ENCODE measurements around the gene LALBA.
"Not testable (repeated sequence)": the region's sequence is repeated elsewhere in the genome, so short reads cannot be mapped to it uniquely, and the experiment has no call there.

LALBA gene

DNA sequence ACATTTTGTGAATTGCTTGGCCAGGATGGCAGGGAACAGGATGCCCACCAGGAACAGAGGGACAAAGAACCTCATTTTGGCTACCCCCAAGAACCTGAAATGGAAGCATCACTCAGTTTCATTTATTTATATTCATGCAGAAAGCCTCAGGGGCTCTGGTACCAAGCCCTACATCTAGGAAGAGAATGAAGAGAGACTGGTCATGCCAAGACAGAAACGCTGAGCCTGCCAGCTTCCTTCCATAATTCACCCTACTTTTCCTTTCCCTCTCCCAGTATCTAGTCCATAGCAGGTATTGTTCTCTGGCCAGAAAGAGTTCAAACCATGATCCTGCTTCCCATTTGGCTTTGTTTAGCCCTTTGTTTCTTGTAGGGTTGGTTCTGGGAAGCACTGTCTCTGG lies at the start of gene LALBA:
Gene LALBA (minus strand): TSS at position 101 of the 400 bp plus-strand sequence. CDS start 26 bp downstream, at position 75.
- DNase-seq (ENCODE audit: low read depth) = no peak

DNA sequence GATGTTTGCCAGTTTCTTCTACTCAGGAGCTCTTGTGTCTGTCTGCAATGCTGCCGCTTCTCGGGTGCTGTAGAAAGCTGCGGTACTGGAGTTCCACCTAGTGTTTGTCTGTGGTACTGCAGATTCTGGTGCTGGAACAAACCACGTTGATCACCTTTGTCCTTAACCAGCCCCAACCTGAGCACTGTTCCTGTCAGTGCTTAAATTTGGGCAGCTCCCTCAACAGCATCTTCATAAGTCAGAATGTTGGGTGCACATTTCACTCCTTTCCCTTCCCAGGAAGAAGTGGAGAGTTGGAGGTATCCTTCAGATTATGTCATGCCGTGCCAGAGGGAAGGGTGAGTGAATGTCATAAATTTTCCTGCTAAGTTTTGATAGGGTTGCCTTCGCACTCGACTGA lies 48.7 kb upstream of the LALBA start:
- DNase-seq (ENCODE audit: low read depth) = peak; percentile 35

DNA sequence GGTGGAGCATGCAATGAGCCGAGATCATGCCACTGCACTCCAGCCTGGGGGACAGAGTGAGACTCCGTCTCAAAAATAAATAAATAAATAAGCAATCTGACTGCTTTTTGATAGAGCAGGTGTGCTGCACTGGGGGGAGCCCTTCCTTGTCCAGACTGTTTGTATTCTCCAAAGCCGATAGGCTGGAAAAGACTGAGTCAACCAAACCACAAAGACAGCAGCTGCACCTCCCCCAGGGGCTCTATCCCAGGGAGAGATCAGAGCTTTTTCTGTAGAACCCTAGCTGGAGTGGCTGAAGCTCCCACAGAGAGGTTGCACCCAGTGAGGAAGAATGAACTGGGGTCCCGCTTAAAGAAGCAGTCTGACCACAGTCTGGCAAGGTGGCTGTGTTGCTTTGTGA lies 45.8 kb upstream of the LALBA start:
- no peak for DNase-seq (ENCODE audit: low read depth)

- no peak for DNase-seq (ENCODE audit: low read depth)
Observed at GRCh38 chr12:48613321-48613720, 43.5 kb upstream of the LALBA start.

- DNase-seq (ENCODE audit: low read depth) = no peak
Observed at GRCh38 chr12:48602192-48602989, 32.5 kb upstream of the LALBA start.

DNA sequence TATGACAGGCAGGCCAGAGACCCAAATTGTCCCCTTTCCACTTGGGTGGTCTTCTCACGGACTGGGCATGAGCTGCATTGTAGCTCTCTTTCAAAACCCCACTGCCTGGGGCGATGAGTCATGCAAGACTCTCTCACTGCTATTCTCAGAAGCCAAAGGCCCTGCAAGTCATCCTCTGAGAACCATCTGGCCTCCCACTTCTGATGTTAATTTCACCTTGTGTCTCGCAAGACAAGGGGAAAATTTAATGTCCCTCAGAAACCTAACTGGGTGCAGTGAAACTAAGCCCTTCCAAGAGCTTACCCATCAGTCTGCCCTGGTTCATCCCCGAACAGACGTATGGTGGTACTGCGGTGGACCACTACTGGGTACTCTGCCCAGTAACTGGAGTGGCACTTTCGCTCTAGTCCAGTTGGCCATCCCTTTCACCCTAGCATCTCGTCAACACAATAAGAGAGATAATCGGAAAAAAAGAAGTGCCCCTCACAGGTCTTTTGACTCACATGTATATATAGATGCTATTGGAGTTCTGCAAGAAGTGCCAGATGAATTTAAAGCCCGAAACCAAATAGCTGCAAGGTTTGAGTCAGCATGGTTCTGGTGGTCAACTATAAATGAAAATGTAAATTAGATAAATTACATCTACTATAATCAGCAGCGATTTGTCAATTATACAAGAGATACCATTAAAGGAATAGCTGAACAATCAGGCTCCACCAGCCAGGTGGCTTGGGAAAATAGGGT lies 31.3 kb upstream of the LALBA start:
- DNase-seq (ENCODE audit: low read depth) = peak; percentile 10

DNA sequence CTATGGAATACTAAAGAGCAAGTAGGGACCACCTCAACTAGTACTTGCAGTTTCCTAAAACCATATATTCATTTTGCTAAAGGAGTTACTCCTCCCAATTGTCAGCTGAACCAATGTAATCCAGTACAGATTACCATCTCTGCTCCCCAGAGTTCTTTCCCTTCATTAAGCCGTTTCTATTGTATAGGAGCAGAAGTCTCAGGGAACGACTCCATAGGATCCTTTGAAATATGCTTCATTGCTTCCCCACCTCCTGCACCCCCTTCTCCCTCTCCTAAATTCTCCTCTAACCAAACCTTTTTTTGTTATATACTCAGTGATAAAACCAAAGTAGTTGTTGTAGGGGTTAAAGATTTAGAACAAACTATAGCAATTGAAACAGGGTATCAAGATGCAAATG lies 30.7 kb upstream of the LALBA start:
- no peak for DNase-seq (ENCODE audit: low read depth)

DNA sequence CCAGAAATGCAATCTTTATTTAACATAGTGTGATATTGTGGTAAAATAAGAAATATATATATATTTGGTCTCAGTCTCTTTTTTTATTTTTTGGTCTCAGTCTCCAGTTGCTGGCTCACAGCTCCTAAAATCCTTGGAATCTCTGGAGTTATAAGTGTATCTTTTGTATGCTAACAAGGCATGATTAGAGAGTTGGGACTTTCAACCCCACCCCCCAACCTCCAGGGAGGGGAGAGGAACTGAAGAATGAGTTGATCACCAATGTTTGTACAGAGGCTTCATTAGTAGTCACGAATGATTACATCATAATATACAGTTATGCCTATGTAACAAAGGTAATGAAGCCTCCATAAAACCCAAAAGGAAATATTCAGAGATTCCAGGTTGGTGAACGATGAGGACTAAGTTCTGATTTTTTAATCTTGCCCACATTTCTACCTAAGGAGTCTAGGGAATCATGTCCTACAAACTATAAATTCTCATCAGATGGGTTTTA lies 22.8 kb upstream of the LALBA start:
- DNase-seq (ENCODE audit: low read depth) = no peak

- no peak for DNase-seq (ENCODE audit: low read depth)
Observed at GRCh38 chr12:48586361-48586760, 16.5 kb upstream of the LALBA start.

GRCh38 chr12:48583728-48584127 lies 13.9 kb upstream of the LALBA start:
- DNase-seq (ENCODE audit: low read depth) = no peak

DNA sequence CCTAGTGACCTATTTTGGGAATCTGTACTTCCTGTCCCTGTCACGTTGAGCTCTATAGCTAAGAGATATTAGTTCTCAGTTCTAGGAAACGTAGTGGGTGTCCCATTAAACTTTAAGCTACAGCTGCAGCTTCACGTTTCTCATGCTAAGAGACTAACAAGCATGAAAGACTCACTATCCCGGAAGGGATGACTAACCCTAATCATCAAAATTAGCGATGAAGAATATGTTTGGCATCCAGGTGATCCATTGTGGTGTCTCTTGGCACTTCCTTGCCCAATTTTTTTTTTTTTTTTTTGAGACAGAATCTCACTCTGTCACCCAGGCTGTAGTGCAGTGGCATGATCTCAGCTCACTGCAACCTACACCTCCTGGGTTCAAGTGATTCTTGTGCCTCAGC lies 11.0 kb upstream of the LALBA start:
- no peak for DNase-seq (ENCODE audit: low read depth)

- DNase-seq (ENCODE audit: low read depth) = no peak
Observed at GRCh38 chr12:48572326-48572725, 2.5 kb upstream of the LALBA start.

DNA sequence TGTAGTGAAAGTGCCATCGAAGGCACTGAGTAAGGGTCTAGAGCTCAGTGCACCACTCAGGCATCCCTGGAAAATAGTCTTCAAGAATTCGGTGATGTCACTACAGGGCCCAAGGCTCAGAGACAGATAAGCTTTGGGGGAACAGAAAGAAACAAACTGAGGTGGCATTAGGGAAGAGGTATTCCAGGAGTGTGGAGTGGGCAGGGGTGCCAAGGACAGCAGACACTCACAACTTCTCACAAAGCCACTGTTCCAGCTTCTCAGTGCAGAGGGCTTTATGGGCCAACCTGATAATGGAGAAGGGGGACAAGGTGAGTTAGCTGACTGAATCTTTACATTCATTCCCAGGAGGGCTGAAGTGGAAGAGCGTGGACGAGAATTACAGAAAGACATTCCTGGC lies 2.1 kb downstream of the LALBA start:
- DNase-seq (ENCODE audit: low read depth) = no peak

GRCh38 chr12:48557919-48558318 lies 11.9 kb downstream of the LALBA start:
- no peak for DNase-seq (ENCODE audit: low read depth)

GRCh38 chr12:48556631-48557030 lies 13.2 kb downstream of the LALBA start:
- no peak for DNase-seq (ENCODE audit: low read depth)

DNA sequence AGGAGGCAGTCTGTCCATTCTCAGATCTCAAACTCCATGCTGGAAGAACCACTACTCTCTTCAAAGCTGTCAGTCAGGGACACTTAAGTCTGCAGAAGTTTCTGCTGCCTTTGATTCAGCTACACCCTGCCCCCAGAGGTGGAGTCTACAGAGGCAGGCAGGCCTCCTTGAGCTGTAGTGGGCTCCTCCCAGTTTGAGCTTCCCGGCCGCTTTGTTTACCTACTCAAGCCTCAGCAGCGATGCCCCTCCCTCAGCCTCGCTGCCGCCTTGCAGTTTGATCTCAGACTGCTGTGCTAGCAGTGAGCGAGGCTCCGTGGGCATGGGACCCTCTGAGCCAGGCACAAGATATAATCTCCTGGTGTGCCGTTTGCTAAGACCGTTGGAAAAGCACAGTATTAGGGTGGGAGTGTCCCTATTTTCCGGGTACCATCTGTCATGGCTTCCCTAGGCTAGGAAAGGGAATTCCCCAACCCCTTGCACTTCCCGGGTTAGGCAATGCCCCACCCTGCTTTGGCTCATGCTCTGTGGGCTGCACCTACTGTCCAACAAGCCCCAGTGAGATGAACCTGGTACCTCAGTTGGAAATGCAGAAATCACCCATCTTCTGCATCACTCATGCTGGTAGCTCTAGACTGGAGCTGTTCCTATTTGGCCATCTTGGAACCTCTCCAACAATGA lies 16.0 kb downstream of the LALBA start:
- not testable (repeated sequence) for DNase-seq (ENCODE audit: low read depth)

DNA sequence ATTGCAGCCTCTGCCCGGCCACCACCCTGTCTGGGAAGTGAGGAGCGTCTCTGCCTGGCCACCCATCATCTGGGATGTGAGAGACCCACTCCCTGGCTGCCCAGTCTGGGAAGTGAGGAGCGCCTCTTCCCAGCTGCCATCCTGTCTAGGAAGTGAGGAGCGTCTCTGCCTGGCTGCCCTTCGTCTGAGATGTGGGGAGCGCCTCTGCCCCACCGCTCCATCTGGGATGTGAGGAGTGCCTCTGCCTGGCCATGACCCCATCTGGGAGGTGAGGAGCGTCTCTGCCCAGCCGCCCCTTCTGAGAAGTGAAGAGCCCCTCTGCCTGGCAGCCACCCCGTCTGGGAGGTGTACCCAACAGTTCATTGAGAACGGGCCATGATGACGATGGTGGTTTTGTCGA lies 18.2 kb downstream of the LALBA start:
- DNase-seq (ENCODE audit: low read depth) = not testable (repeated sequence)

DNA sequence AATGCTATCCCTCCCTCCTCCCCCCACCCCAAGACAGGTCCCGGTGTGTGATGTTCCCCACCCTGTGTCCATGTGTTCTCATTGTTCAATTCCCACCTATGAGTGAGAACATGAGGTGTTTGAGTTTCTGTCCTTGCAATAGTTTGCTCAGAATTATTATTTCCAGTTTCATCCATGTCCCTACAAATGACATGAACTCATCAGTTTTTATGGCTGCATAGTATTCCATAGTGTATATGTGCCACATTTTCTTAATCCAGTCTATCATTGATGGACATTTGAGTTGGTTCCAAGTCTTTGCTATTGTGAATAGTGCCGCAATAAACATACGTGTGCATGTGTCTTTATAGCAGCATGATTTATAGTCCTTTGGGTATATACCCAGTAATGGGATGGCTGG lies 22.8 kb downstream of the LALBA start:
- not testable (repeated sequence) for DNase-seq (ENCODE audit: low read depth)

DNA sequence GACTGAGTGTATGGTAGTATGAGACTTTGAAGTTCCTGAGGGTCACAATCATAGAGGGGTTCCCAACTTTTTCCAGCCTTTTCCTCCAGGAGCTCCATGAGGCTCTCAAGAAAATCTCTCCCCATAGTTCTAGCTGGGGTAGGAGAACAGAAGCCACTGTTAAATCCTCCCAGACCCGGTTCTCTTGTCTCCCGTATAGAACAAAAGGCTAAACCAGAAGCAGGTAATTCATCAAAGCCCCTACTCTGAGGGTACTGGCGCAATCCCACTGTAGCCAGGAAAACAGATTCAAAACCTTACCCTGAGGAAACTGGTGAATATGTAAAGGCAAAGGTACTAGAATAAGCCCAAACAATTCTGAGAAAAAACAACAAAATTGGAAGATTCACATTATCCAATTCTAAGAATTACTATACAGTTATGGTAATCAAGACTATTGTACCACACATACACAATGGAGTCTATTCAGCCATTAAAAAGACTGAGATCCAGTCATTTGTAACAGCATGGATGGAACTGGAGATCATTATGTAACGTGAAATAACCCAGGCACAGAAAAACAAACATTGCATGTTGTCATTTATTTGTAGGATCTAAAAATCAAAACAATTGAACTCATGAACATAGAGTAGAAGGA lies 23.9 kb downstream of the LALBA start:
- no peak for DNase-seq (ENCODE audit: low read depth)

DNA sequence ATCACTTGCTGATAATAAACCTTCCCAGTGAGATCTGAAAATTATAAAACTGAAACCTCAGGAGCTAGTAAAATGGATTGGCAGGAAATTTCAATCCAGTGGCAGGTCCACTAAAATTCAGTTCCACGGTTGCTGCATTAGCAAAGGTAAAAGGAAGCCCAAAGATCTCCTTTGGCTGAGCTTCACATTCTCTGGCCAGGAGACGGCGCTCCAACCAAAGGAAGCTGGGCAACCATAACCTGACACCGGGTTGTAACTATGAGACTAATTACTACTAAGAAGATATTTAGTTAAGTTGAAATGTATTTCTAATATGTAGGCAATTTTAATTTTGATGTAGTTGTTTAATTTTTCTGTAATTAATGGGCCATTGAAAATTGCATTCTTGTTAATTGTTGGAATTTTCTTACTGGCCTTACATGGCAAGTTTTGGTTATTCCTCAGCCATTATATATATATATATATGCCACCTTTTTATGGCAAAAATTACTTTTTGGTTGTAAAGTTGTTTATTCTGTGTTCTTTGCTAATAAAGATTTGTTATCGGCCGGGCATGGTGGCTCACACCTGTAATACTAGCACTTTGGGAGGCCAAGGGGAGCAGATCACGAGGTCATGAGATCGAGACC lies 27.4 kb downstream of the LALBA start:
- no peak for DNase-seq (ENCODE audit: low read depth)

- DNase-seq (ENCODE audit: low read depth) = no peak
Observed at GRCh38 chr12:48536602-48537001, 33.2 kb downstream of the LALBA start.

DNA sequence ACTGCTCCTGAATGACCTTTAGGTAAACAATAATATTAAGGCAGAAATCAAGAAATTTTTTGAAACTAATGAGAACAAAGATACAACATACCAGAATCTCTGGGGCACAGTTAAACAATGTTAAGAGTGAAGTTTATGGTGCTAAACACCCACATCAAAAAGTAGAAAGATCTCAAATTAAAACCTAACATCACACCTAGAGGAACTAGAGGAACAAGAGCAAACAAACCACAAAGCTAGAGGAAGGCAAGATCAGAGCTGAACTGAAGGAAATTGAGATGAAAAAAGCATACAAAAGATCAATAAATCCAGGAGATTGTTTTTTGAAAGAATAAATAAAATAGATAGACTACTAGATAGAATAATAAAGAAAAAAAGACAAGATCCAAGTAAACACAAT lies 37.2 kb downstream of the LALBA start:
- DNase-seq (ENCODE audit: low read depth) = no peak
